Glutamatergic neuron (in vitro differentiated cells): ENCODE results near the gene SLC38A10. TPM values are rescaled to one million over a fixed set of nuclear protein-coding genes. Genes with fewer than 3 reads are reported as not detected.

Experiments
- DNase-seq: peaks from one replicate; pipeline ENCODE4 v3.0.0; 2022
- H3K27ac Mint-ChIP-seq: one replicate; pipeline ENCODE4 v1.8.0; 2020; ENCODE audit warnings: mild to moderate bottlenecking, mixed read lengths, inconsistent platforms; ENCODE audit not compliant: unreplicated experiment
- H3K27me3 Mint-ChIP-seq: one replicate; pipeline ENCODE4 v1.8.0; 2020; ENCODE audit warnings: mild to moderate bottlenecking, moderate library complexity, mixed read lengths, inconsistent platforms; ENCODE audit not compliant: unreplicated experiment
- H3K36me3 Mint-ChIP-seq: one replicate; pipeline ENCODE4 v1.8.0; 2020; ENCODE audit warnings: mild to moderate bottlenecking, mixed read lengths, inconsistent platforms; ENCODE audit not compliant: unreplicated experiment
- H3K4me1 Mint-ChIP-seq: one replicate; pipeline ENCODE4 v1.8.0; 2020; ENCODE audit warnings: mild to moderate bottlenecking, low read depth, mixed read lengths, inconsistent platforms; ENCODE audit not compliant: unreplicated experiment
- H3K4me3 Mint-ChIP-seq: one replicate; pipeline ENCODE4 v1.8.0; 2020; ENCODE audit warnings: mild to moderate bottlenecking, mixed read lengths, inconsistent platforms; ENCODE audit not compliant: unreplicated experiment
- H3K9me3 Mint-ChIP-seq: one replicate; pipeline ENCODE4 v1.8.0; 2020; ENCODE audit warnings: mild to moderate bottlenecking, moderate library complexity, mixed read lengths, inconsistent platforms; ENCODE audit not compliant: unreplicated experiment
- total RNA-seq: library from RNA; stranded (reverse); fragmentation: NEBNext Ultra II Directional; extraction: Animal tissue kit (Norgen Biotek cat#: 25700); gene quantifications from one replicate; pipeline ENCODE4 v1.2.1, GENCODE V29; 2021; ENCODE audit not compliant: unreplicated experiment
- TF ChIP-seq, protein P1 (sequence below): fragments of 200-600 bp; sonication (generic); IDR thresholded peaks from one replicate; pipeline ENCODE4 v1.5.0; 2021; ENCODE audit not compliant: partially characterized antibody, unreplicated experiment

Gene SLC38A10
- total RNA-seq, 1 donor from 2014 or later = 92.4 TPM

DNA sequence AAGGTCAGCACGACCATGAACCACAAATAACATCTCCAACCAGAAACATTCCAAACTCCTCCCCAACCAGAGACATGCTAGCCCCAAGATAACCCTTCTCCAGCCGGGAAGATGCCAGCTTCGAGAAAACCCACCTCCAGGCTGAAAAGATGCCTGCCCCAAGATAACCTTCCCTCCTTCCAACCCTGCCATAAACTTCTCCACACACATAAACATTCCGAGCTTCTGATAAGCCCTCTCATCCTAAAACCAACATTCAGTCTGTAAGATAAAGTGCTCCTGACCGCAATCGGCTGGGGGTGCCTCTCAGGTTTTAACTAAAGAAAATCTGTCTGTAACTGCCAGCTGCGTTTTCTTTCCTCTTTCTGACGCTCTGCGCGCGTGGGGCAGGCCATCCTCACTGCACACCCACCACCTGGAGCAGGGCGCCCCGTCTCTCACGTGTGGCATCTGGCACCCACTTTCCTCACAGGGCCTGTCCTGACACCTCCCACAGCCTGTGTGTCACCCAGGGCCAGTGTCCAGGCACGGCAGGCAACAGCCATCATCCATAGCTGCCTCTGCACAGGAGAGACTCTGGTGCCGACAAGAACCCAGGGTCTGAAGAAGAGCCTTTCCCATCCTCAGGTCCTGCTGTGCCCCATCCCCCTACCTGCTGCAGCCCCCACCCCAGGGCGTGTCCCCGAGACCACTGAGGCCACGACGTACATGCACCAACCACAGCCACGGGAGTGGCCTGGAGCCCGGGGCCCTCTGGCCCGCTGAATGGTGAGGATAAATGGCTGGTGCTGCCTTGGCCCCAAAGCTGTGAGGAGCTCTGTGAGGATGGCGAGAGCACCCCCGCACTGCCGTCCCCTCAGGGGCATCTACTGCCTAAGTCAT lies 59.9 kb downstream of the SLC38A10 start:
- Mint-ChIP-seq H3K36me3 (peaks cover 5% of the 10 kb centered on the region), H3K27me3 (peaks cover 11% of the 10 kb centered on the region), H3K4me3 (peak overlapping the region; percentile 61), H3K9me3 (peaks cover 10% of the 10 kb centered on the region), H3K4me1 (peaks cover 13% of the 10 kb centered on the region), H3K27ac (peak overlapping the region; percentile 30)
- DNase-seq = no peak
- TF ChIP-seq, protein P1, sequence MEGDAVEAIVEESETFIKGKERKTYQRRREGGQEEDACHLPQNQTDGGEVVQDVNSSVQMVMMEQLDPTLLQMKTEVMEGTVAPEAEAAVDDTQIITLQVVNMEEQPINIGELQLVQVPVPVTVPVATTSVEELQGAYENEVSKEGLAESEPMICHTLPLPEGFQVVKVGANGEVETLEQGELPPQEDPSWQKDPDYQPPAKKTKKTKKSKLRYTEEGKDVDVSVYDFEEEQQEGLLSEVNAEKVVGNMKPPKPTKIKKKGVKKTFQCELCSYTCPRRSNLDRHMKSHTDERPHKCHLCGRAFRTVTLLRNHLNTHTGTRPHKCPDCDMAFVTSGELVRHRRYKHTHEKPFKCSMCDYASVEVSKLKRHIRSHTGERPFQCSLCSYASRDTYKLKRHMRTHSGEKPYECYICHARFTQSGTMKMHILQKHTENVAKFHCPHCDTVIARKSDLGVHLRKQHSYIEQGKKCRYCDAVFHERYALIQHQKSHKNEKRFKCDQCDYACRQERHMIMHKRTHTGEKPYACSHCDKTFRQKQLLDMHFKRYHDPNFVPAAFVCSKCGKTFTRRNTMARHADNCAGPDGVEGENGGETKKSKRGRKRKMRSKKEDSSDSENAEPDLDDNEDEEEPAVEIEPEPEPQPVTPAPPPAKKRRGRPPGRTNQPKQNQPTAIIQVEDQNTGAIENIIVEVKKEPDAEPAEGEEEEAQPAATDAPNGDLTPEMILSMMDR = no peak

DNA sequence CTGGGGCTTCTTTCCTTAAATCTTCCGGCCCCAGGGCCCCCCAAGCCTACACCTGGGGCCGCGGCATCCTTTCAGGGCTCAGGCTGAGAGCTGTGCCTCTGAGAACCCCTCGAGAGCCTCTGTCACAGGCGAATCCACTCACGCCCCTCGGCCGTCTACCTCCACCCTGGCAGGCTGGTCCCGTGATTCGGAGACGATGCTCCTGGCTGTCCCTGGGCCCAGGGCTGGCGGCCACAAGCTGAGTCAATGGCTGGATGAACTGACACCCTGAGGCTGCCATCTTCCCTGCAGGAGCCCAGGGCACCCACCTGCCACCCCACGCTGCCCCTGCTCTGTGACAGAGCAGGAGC lies 60.6 kb downstream of the SLC38A10 start:
- Mint-ChIP-seq H3K4me3 (no peak overlapping the region), H3K27ac (no peak overlapping the region), H3K9me3 (peaks cover 10% of the 10 kb centered on the region)

DNA sequence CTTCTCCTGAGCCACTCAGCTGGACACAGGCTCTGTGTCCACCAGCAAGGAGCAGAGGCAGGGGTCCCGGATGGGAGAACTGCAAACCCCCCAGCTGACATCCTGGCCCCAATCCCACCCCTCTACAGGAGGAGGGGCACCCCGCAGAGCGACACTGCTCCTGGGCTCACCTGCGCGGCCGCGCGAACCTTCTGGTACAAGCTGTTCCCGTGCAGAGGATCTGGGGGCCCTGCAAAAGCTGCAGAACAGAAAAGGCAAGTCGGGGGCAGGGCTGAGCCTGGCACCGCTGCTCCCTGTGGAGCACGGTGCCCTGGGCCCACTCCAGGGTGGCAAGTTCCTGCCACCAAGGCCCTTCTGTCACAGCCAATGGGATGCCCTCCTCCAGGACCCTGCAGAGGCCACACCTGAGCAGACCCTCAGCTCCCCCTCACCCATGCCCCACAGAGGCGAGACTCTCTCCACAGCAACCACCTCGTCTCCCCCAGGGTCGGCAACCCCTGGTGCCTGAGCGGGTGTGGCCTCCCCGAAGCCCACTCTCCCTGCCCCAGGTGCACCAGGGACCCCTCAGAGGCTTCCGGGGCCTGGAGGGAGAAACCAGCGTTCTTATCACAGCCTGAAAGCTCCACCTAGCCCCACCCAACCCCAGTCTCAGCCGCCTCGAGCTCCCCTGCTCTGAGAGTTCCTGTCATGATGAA lies 61.1 kb downstream of the SLC38A10 start:
- Mint-ChIP-seq H3K9me3 (peaks cover 9% of the 10 kb centered on the region), H3K27me3 (peaks cover 14% of the 10 kb centered on the region), H3K36me3 (peaks cover 5% of the 10 kb centered on the region), H3K27ac (no peak overlapping the region), H3K4me1 (peaks cover 13% of the 10 kb centered on the region), H3K4me3 (no peak overlapping the region)
- TF ChIP-seq, protein P1 = no peak
- no peak for DNase-seq

More for the DNA sequence above, 60.6 kb downstream of the SLC38A10 start:
- H3K4me1 Mint-ChIP-seq = peaks cover 13% of the 10 kb centered on the region
- DNase-seq = no peak
- TF ChIP-seq, protein P1 = no peak
- H3K27me3 Mint-ChIP-seq = peaks cover 14% of the 10 kb centered on the region
- H3K36me3 Mint-ChIP-seq = peaks cover 5% of the 10 kb centered on the region

DNA sequence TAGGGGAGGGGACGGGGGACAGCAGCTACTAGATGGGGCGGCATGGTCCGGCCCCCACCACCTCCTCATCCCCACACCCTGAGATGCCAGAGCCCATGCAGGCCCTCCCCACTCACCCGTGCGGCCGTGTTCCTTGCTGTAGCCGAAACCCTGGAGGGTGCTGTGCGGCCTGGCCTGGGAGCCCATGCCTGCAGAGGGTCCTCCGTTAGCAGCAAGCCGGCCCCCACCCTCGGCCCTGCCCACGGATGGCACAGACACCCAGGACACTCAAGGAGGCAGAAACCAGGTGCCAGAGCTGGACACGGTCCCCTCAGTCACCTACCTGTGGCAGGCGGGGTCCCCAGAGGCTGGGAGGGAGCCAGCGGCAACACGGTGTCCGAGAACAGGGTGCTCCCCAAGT lies 61.8 kb downstream of the SLC38A10 start:
- H3K4me3 Mint-ChIP-seq = no peak overlapping the region

More for the DNA sequence above, 61.8 kb downstream of the SLC38A10 start:
- no peak overlapping the region for H3K27ac Mint-ChIP-seq
- peaks cover 14% of the 10 kb centered on the region for H3K27me3 Mint-ChIP-seq
- TF ChIP-seq, protein P1 = no peak
- DNase-seq = peak; percentile 14
- peaks cover 14% of the 10 kb centered on the region for H3K4me1 Mint-ChIP-seq
- peaks cover 5% of the 10 kb centered on the region for H3K36me3 Mint-ChIP-seq
- H3K9me3 Mint-ChIP-seq = peaks cover 8% of the 10 kb centered on the region
